Stimulated activated CD8-positive, alpha-beta memory T cell treated with anti-CD3 and anti-CD28 coated beads, Interleukin-15, amount 100 ng/mL, for 24 hours (primary cell): ENCODE measurements around the gene RETREG1.
"Not testable (repeated sequence)": the region's sequence is repeated elsewhere in the genome, so short reads cannot be mapped to it uniquely, and the experiment has no call there.

ENCODE experiments used
- DNase-seq: peaks from one replicate; pipeline ENCODE4 v3.0.0-alpha.2; 2020; ENCODE audit warnings: low read depth

RETREG1 gene

DNA sequence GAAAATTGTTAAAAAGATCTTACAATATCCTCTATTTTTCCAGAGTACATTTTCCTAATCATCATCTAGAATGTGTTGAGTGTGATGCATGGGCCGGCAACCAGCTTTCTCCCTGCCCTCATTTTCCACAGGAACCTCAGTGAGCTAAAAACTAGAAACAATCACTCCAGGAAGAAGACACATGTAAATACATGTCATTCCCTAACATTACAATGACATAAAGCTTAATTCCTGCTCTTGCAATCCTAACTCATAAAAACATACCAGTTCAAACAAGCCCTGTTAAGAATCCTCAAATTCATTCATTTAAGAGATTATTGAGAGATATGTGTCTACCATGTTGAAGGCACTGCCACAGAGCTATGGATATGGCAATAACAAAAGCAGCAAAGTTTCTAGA, 132.7 kb downstream of the RETREG1 start:
- DNase-seq: no peak

DNA sequence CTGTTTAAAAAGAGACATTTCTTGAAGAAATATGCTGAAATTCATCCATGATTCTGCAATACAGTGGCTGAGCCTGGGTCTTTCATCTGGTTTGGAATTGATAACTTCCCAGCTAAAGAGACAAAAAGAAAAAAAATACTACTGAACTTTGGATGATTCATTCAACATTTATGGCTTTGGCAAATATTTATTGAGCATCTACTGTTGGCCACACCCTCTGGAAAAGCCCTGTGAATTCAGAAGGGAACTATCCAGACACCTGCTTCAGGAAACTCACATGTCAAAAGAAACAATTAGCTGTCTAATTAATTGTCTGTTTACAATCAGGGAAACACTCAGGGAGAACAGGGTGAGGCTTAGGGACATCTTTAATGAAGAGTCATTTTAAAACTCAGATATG, 133.4 kb downstream of the RETREG1 start:
- DNase-seq: no peak

DNA sequence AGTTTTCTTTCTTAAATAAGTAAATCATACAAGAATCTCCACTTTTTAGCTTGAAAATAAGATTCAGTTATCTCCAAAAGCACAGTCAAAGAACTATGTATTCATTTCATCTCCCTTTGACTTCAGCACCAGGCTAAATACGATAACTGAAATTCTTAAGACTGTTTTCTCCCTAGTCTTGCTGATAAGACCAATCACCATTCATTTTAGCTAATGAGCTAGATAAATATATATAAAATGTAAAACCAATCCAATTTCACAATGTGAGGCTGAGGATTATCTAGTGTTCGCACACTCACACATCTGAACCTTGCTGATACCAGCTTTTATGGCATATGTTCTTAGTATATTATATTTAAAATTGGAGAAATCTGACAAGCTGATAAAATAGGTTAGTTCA, 133.9 kb downstream of the RETREG1 start:
- no peak for DNase-seq

DNA sequence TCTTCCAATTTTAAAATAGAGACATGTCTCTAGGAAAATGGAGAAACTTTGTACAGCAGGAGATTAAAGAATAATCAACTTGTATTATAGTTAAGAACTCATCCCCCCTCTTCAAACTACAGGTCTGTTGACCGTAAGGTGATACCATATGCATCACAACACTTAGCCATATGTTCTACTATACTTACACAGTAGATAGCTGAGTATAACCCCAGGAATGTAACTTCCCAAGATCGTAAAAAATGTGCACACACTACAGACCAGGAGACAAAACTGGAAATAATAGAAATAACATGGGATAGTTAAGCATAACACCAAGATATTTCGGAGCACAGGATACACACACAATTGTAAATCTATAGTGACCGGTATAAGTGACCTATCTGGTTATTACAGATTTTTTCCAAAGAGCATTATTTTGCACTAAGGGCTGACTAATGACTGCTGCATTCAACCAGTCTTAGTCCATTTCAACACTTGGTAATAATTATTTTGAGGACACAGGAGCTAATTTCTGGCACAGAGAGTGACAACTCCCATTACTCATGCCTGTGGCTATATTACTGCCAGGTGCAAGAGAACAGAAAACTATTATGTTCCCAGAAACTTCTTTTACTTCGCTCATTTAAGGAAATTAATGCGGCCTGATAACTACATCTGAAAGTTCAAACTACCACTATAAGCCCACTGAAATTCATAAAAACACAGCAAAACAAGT, 135.8 kb downstream of the RETREG1 start:
- DNase-seq: no peak

DNA sequence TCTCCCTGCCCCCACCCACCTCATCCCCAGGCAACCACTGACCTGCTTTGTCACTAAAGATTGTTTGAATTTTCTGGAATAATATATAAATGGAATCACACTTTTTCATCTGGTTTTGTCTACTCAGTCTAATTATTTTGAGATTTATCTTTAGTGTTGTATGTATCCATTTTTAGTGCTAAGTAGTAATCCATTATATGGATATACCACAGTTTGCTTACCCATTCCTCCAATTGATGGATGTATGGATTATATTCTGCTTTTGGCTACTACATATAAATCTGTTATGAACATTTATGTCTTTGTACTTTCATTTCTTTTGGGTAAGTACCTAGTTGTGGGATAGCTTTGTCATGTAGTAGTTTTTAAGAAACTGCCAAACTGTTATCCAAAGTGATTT, 136.7 kb downstream of the RETREG1 start:
- no peak for DNase-seq

DNA sequence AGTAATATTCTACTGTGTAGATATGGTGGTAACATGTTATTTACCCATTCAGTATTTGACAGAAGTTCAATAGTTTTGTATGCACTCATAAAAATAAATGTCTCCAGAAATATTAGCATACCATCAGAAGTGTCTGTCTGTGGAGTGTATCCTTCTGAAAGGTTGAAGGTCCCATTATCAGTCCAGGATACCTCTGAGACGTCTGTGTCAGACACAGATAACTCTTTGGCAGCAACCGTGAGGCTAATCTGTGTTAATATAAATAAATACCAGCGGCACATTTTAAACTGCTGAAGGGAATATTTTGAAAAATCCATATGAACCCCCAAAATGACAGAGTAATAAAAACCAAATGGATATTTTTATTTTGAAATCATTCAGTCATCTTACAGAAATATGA, 139.3 kb downstream of the RETREG1 start:
- no peak for DNase-seq

DNA sequence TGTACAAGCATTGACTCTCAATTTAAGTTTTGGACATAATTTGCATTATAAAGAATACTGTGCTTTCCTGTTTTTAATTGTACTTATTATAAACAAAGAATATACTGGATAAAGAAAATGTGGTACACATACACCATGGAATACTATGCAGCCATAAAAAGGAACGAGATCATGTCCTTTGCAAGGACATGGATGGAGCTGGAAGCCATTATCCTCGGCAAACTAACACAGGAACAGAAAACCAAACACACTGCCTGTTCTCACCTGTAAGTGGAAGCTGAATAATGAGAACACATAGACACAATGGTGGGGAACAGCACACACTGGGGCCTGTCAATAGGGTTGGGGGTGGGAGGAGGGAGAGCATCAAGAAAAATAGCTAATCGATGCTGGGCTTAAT, 140.4 kb downstream of the RETREG1 start:
- not testable (repeated sequence) for DNase-seq

DNA sequence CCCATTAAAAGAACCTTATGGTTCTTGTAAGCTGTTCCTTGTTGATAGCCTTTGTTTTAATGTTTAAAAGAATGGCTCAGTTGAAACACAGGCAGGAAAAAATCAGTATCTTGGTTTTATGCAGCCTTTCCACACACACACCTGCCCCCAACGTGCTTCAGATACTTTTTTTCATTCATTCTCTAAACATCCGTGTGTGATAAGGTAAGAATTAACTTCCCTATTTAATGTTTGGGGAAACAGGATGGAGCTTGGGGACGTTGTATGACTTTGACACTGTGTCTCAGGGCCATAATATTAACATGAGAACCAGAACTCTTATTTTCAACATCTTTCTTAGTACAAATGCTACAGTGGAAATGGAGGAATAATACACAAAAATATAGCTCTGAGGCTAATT, 145.4 kb downstream of the RETREG1 start:
- DNase-seq: no peak

DNA sequence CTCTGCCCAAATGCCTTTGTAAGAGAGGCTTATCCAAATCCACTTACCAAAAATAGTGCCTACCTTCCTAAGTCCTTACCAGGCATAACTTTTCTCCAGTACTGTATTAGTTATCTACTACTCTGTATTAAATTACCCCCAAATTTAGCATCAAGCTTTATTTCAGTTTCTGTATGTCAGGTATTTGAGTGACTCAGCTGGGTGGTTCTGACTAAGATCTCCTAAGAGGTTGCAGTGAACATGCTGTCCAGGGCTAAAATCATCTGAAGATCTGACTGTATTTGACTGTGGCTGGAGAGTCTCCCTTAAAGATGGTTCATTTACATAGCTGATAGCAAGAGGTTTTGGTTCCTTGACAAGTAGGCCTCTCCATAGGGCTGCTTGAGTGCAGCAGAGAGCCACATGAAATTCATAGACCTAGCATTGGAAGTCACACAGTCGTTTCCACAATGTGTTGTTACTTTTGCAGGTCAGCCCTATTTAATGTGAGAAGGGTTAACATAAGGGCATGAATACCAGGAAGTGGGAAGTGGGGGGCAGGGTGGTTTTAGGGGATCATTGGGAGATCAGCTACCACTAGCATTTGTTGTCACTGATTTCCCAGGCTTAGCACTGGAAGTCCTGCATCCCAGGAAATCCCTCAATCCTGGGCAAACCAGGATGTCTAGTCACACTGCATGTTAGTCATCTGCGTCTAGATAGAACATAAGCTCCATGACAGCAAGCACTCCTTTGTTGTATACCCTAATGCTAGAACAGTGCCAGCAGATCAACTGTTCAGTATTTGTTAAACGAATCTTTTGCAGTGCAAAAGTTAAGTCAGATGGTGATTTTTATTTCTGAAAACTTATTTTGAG, 149.2 kb downstream of the RETREG1 start:
- no peak for DNase-seq

DNA sequence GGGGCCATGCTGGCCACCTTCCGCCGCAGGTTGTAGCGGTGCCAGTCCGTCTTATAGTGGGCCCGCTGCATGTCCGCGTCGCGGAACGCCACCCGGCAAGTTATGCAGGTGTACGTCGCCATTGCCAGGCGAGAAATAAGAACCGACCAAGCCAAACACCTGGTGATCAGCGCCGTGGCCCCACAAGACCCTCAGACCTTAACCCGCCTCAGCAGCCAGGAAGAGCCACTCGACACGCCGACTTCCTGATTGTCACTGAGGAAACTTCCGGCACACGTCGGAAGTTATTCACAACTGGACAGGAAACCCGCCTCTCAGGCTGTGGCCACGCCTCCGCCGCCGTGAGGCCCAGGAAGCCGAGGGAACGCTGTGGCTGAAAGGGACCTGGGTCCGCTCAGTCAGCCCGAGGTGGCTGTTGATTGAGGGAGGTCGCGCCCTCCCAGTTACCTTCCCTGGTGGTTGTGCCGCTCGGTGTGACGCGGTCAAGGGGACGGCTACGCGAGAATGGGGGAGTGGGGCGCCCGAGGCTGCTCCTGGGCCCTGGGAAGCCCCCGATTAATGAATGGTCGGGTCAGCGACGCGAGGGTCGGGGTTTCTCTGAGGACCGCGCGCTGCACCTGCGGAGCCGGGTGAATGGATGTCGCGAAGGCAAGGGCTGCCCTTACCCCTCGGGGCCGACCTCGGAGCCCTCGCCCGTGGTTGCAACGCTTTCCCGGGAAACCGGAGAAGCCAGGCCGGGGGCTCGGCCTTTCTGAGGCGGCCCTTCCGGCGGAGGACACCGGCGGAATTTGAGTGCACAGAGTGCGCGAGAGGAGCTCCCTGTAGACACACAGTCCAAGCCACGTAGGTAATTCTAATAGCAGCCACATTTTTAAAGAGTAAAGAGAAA, 151.0 kb downstream of the RETREG1 start, which contains the start of gene ZNF622:
Gene ZNF622, minus strand, starts transcription at position 257 of the 889 bp plus-strand sequence. Its CDS starts 135 bp downstream, at position 122.
- DNase-seq: peak; percentile 67

DNA sequence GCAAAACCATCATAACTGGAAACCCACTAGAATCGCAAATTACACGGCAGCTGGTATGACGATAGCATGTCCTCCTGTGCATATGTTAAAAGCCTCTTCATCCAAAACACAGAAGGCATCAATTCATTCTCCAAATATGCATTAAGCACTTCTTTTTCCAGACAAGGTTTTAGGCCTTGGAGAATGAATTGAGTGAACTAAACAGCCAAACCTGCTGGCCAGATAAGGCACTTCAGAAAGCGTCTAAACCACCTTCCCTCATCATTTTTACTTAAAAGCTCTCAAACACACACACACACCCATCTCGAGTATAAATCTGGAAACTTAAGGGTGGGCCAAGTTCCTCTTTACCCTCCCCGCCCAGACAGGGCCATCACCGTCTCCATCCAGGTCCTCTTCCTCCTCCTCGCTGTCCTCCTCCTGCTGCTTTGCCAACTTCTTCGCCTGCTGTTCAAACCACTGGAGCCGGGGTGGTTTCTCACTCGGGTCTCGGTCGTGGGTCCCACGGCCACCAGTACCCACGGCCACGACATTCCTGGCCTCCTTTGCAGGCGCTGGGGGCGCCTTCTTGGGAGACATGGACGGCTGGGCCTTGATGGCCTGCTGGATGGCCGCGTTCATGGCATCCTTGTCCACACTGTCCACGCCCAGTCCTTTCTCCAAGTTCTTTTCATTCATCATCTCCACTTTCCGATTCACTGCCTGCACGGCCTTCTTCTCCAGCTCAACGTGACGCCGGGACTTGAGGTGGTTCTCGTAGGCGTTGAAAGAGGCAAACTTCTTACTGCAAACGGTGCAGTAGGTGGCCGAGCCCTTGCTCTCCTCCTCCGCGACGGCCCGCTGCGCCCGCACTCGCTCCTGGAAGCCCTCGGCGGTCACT, 151.9 kb downstream of the RETREG1 start:
- DNase-seq: no peak

DNA sequence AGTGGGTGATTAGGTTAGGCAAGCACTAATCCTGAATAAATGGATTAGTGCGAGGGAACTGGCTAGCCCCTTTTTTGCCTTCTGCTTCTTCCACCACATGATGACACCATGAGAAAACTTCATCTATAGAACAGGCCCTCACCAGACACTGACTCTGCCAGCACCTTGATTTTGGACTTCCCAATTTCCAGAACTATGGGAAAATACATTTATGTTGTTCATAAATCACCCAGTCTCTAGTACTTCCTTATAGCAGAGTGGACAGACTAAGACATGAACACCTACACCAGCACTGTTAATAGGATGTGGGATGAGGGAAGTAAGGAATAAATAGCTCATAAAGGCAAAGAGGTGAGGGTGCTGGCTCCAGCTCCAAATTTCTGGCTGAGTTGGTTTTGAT, 152.6 kb downstream of the RETREG1 start:
- DNase-seq: no peak

DNA sequence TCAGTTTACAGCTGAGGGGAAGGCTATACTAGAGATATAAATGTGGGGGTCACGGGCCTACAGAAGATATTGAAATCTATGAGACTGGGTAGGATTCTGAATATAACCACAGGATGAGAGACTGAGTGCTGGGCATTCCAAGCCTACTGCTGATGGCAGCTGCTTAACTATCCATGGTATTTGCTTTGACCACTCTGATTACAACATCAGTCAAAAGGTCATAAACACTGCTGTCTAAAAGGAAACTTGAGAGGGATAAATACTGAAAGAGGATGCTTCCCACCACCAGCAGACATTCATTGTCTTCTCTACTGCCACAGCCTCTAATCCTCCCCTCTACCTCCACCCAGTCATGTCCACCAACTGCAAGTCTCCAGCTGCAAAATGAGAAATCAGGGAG, 155.0 kb downstream of the RETREG1 start:
- no peak for DNase-seq

DNA sequence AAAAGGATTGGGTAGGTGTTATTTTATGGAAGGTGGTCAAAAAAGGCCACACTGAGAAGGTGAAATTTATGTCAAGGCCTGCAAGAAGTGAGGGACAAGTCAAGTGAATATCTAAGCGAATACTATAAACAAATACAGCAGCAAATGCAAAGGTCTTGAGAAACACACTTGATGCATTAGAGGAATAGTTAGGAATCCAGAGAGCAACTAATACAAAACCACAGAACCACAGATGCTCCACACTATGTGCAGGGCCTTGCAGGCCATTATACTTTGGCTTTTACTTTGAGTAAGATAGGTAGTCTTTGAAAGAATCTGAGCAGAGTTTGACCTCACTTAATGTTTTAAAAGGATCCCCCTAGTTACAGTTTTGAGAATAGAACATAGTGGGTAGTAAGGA, 155.8 kb downstream of the RETREG1 start:
- no peak for DNase-seq

DNA sequence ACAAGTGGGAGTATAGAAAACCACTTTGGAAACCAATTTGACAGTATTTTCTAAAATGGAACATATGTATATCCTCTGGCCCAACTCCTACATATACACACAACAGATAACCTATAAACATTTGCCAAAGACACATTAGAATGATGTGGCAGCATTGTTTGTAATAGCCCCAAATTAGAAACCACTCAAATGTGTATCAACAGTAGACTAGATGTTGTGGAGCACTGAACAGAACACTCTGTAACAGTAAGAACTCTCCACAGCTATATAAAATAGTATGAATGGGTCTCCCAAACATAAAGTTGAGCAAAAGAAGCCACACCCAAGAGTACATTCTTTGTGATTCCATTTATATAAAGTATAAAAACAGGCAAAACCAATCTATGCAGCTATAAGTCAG, 157.3 kb downstream of the RETREG1 start:
- DNase-seq: no peak

DNA sequence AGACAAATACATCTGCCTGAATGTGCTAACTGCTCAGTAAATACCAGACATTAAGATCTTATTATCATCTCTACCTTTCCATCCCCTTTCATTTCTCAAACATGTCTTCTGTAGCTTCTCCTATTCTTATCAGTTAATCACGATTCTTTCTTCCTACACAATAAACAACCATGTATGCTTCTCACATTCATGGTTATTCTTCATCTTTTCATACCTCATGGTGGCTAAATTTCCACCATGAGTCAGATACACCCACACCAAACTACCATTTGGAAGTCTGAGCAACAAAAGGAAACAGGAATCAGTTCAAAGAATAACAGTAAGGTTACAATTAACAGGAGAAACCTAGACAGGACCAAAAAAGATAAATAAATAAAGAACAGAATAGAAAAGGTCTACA, 158.9 kb downstream of the RETREG1 start:
- no peak for DNase-seq

DNA sequence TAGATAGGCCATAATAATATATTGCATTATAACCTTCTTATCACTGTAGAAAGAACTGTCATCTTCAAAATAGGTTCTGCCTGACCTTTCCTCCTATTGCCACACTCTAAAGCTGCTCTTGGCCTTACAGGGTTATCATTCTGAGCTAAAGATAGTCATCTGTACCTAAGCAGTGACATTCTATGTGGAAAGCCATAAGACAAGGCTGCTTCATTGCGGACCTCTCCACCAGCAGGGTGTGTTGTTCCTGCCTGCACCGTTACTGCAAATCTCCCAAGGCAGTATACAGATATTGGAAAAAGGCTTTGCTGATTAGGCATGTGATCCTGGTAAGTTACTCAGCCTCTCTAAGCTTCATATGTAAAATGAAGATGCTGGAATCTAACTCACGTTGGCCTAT, 159.3 kb downstream of the RETREG1 start:
- DNase-seq: no peak

DNA sequence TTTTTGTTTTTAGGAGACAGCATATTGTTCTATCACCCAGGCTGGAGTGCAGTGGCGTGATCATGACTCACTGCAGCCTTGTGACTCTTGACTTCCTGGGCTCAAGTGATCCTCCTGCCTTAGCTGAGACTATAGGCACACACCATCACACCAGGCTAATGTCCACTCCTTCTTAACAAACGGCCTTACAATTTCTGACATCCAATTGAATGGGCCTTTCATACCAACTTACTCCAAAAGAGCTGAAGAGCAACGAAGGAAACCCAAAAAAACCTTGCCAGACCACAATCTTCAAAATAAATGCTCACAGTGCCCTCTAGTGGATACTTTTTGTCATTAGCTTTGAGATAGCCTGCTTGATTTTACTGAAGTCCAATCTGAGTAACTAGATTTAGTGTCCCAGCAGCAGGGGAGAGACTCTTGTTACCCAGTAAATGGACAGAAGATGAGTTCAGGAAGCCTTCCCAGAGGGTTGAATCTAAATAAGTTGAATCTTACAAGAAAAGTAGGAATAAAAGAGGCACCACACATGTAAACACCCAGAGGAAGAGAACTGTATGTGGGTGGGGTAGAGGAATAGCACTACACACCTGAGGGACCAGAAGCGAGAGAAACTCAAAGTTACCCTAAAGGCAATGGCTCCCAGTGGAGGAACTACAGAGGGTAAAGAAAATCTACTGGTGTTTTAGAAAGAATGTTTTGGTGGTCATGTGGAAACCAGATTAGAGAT, 160.5 kb downstream of the RETREG1 start:
- DNase-seq: no peak

DNA sequence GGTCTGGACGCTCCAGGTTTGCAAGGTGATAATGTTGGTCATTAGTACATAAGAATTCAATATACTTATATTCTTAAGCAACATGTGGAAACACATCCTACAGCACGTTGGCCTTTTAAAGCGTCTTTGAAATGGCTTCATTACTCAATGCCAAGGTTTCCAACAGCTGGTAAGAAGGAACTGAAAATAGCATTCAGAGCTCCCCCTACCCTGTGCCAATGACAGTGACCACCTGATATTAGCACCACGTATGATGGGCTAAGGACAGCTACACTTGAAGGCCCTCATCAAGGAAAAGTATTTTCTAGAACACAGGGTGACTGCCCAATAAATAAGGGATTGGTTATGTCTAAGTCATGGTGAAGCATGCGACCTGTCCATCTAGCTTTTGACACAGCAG, 161.1 kb downstream of the RETREG1 start:
- no peak for DNase-seq

DNA sequence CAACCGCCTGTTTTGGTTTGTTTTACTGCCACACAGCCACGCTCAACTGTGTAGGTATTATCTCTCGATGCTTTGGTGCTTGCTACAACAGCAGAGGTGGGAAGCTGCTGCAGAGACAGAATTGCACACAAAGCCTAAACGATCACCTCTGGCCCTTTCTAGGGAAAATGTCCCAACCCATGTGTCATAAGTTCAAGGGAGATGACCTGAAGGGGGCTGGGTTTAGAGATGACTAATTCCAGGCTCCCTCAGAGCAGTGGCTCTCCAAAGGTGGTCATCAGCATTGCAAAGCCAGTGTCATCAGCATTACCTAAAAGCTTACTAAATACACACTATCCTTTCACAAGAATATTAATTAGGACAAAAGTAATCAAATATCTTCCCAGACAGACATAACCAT, 162.1 kb downstream of the RETREG1 start:
- no peak for DNase-seq

DNA sequence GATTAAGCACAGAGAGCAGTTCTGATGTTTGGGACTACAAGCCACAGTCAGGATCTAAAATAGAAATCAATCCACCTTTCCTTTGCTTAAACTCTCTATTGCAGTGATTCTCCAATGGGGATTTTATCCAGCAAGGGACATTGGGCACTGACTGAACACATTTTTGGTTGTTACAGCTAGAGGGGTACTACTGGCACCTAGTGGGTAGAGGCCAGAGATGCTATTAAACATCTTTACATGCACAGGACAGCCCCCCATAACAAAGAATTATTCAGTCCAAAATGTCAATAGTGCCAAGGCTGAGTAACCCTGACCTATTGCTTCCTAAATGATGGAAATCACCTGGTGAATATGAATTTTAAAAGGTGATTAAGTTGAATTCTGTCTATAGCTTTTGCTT, 163.2 kb downstream of the RETREG1 start:
- no peak for DNase-seq
